Fibroblast of skin of scalp (primary cell): ENCODE results near the gene KIT.

ENCODE experiments used
- DNase-seq: peaks from one replicate; pipeline ENCODE4 v3.0.0-alpha.2; 2013

Gene KIT

DNA sequence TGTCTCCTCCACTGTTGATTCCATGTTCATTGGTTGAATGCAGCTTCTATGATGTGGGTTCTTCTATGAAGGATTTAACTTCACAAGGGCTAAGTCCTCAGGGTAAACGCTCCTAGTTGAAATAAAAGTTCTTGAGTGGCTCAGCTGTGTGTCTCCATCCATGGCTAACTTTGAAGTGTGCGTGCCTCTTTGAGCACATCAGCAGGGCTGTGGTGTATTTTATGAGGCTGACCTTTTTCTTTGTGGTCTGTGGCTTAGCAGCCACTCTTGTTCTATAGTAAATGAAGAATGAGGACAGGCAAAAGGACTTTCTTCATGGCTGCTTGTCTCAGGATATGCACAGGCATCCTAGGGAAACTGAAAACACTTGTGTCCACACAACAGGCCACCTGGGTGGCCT lies 88.5 kb downstream of the KIT start:
- DNase-seq: peak; percentile 52

- no peak for DNase-seq
Observed at GRCh38 chr4:54750341-54750740, 92.6 kb downstream of the KIT start.

DNA sequence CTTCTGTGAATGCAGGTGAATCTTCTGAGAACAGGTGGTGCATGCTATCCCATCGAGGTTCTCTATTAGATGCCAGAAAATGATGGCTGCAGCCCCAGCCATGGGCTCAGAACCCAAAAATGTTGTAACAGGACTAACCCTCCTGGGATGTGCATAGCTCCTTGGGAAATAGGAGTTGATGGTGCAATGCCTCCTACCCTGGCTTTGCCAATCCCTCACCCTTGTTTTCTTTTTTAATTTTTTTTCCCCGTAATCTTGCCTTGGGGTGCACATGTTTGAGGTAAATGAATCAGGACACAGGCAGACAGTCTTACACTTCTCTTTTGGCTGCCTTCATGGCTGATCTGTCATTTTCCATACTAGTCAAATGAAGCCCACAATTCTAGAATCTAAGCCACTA lies 96.6 kb downstream of the KIT start:
- no peak for DNase-seq

GRCh38 chr4:54764476-54764875 lies 106.7 kb downstream of the KIT start:
- DNase-seq: no peak

DNA sequence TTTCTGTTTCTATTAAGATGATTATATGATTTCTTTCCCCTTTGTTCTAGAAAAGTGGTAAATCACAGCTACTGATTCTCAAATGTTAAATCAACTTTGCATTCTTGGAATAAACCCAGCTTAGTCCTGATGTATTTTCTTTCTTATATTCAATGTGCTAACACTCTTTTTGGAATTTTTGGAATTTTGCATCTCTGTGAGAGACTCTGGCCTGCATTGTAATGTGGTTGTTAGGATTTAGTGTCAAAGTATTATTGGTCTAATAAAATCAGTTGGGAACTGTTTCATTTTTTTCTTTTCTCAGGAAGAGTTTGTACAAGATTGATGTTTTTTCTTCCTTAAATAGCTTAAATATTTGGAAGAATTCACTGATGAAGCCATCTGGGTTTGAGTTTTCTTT lies 109.6 kb downstream of the KIT start:
- peak; percentile 93 for DNase-seq

DNA sequence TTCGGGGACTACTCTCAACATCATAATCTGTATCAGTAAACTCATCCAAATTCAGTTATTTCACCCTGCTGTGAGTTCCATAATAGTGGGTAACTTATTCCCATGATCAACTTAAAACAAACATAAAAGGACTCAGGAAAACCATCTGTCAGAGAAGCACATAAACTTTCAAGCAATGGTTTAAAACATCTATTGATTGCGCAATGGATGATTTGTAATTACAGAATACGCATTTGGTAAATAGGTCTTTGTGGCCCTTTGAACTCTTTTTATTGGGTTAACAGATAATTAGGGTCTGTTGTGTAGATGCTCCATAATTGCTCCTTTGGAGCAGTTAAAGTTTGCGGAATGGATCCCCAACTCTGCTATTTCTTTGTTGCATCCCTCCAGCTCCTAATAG lies 115.3 kb downstream of the KIT start:
- no peak for DNase-seq

DNA sequence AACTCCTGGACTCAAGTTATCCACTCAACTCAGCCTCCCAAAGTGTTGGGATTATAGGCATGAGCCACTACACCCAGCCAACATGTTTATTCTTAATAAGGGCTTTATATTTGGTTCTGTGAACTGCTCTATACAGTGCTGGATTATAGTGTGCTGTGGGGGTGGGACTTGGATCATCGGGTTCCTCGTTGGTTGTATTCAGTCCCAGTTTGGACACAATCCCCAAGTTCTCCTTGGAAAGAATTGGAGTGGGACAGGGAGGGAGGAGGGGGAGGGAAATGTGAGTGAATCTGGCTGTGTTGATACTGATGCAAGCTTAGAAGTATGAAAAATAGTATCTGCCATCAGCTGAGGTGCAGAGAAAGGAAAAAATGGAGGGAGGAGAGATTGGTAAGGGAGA lies 121.3 kb downstream of the KIT start:
- DNase-seq: no peak

DNA sequence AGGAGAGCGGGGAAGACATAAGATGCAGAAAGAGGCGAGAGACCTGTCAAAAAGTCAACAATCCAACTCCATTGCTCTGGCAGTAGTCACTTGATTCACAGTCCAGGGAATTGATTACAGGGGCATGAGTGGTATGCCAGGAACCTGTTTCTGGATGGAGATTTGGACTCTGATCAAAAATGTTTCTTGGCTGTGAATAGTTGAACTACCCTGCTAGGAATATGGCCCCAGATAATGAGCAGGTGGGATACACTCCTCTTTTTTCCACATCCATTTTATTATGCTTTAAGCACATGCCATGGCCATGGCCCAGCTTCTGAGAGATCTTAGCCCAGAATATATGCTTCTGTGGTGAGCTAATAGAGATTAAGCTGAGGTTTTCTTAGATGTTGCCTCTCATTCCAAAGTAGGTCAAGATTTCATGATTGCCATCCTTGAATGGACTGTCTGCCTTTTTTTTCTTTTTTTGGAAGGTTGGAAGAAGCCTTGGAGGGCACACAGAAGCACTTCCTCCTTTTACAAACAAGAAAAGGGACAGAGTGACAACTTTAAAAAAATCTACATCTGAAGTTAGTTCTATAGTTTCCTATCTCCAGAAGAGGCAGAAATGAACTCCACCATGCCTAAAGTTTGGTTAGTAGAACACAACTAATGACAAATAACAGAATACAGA lies 121.9 kb downstream of the KIT start:
- peak; percentile 11 for DNase-seq

DNA sequence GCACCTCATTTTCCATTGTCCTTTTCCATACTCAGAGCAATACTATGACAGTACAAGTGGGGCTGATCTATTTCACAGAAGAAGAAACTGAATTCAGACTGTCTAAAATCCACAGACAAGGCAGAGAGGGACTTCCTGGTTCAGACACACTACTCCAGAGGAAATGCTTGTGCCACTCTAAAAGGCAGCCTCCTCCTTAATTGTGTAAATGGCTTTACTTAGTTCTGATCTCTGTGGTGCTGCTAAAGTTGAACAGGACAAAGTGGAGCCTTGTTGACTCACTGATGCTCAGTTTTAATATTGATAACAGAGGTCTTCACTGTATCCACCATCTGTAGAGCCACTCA lies 122.4 kb downstream of the KIT start:
- no peak for DNase-seq

DNA sequence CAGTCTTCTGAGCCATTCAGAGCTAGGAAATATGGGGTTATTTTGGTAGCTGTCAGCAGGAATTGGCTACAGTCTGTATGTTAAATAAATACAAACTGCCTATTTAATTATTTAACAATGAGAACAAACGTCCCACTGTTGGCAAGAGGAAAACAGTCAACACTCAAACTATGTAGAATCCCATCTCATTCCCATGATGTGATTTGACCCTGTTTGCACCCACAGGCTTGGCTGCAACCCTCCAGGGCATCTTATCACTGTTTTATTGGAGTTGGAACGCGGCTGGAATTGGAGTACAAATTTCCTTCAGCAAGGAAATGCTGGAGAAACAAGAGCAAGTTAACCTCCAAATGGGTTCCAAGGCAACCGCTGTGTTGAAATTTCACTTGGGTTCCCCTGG lies 124.0 kb downstream of the KIT start:
- DNase-seq: peak; percentile 52

DNA sequence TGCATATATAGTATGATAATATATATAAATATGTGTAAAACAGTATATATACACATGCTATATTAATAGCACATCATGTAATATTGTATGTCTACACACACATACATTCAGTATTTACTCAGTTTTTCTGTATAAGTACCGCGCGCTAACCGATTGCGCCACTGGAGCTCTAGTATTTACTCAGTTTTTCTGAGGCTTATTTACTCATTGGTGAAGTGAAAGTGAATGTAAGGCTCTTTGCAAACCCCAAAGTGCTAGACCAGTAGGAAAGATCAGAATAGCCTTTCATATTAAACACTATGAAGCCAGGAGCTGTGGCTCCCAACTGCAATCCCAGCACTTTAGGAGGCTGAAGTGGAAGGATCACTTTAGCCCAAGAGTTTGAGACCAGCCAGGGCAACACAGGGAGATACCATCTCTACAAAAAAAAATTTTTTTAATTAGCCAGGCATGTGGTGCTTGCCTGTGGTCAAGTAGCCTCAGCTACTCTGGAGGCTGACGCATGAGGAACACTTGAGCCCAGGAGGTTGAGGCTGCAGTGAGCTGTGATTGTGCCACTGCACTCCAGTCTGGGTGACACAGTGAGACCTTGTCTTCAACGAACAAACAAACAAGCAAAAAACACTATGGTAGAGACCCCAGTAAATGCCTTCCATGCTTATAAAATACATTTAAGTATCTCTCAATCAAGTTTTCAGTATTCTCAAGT lies 125.8 kb downstream of the KIT start:
- DNase-seq: peak; percentile 29

DNA sequence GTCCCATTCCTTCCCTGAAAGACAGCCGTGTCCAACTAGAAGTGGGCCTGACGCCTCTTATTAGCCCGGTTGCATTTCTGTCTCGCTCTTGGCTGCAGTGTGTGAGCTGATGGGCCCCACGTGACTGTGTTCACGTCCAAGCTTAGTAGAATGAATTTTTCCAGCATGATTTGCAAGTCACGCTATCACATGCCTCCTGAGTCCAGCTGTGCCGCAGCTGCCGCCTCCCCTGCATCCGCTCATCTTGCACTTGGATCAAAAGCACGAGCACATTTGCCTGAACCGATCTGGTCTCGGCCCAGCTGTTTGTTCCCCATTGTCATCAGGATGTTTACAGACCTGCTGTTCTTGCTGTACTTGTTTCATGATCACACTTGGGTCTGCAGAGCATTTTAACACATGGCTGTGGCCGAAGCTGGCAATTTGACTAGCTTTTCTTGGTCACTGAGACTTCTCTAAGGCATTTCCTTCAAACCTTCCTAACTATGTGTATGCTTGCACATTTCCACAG lies 126.5 kb downstream of the KIT start:
- peak; percentile 97 for DNase-seq
